Endothelial cell of umbilical vein (primary cell): ENCODE data around the gene DNAH11.

Source experiments
- EZH2 ChIP-seq: IDR thresholded peaks from 2 replicates; pipeline ENCODE4 v1.6.1; 2012; ENCODE audit warnings: borderline replicate concordance, low read depth, mild to moderate bottlenecking, moderate library complexity, low read length, inconsistent platforms; ENCODE audit not compliant: severe bottlenecking
- FOS ChIP-seq: IDR thresholded peaks from 2 replicates; pipeline ENCODE4 v1.6.1; 2011; ENCODE audit warnings: mild to moderate bottlenecking, low read length, moderate library complexity, borderline replicate concordance; ENCODE audit not compliant: insufficient read depth
- GATA2 ChIP-seq: IDR thresholded peaks from 2 replicates; pipeline ENCODE4 v1.7.0; 2011; ENCODE audit warnings: low read depth, mild to moderate bottlenecking, moderate library complexity, mixed read lengths, low read length; ENCODE audit not compliant: insufficient read length, insufficient read depth
- JUN ChIP-seq: IDR thresholded peaks from 2 replicates; pipeline ENCODE4 v1.6.1; 2011; ENCODE audit warnings: borderline replicate concordance, low read depth; ENCODE audit not compliant: insufficient read length, insufficient read depth
- POLR2A ChIP-seq: IDR thresholded peaks from 2 replicates; pipeline ENCODE4 v1.6.1; 2012; ENCODE audit warnings: low read depth, mild to moderate bottlenecking, control low read depth, low read length
- POLR2AphosphoS5 ChIP-seq: IDR thresholded peaks from 2 replicates; pipeline ENCODE4 v1.6.1; 2012; ENCODE audit warnings: low read depth, mild to moderate bottlenecking, control low read depth, low read length, moderate library complexity; ENCODE audit not compliant: insufficient read depth
- TF ChIP-seq, protein P1 (sequence below), 2 donors: IDR thresholded peaks; 1 replicate in 1 of 2; 2 replicates in 1 of 2; pipeline ENCODE4 v1.5.1; 2011; ENCODE audit warnings: low read length in 2 of 2, mild to moderate bottlenecking in 2 of 2, moderate library complexity in 2 of 2, control low read depth in 1 of 2, inconsistent platforms in 1 of 2, low read depth in 1 of 2; ENCODE audit not compliant: insufficient read depth in 1 of 2; ENCODE audit errors: extremely low read depth in 1 of 2
- TF ChIP-seq, protein P2 (sequence below): IDR thresholded peaks from 2 replicates; pipeline ENCODE4 v1.6.1; 2011; ENCODE audit not compliant: insufficient read depth, insufficient read length

DNA sequence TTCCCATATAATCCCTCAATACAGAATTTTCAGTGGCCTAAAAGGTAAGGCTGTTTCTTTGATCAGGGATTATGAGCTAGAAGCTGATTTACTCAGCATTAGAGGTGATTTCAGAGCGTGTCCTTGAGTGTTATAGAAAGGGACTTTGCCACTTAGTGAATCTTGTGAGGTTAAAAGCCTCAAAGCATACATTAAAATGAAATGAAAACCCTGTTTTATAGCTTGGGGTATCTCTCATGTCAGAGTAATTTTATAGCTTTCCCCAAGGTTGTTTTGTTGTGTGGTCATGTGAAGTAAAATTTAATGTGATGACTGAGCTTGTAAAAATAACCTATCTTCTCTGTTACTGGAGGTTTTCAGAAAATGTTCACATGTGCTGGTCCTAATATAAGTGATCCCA lies 204.1 kb downstream of the DNAH11 start:
- TF ChIP-seq, protein P1, sequence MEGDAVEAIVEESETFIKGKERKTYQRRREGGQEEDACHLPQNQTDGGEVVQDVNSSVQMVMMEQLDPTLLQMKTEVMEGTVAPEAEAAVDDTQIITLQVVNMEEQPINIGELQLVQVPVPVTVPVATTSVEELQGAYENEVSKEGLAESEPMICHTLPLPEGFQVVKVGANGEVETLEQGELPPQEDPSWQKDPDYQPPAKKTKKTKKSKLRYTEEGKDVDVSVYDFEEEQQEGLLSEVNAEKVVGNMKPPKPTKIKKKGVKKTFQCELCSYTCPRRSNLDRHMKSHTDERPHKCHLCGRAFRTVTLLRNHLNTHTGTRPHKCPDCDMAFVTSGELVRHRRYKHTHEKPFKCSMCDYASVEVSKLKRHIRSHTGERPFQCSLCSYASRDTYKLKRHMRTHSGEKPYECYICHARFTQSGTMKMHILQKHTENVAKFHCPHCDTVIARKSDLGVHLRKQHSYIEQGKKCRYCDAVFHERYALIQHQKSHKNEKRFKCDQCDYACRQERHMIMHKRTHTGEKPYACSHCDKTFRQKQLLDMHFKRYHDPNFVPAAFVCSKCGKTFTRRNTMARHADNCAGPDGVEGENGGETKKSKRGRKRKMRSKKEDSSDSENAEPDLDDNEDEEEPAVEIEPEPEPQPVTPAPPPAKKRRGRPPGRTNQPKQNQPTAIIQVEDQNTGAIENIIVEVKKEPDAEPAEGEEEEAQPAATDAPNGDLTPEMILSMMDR (IDR thresholded peaks at IDR 0.05; ENCODE audit: extremely low read depth in 1 of 2, insufficient read depth in 1 of 2, low read depth in 1 of 2, low read length in 2 of 2) = no peak
- TF ChIP-seq POLR2AphosphoS5 (no peak), POLR2A (no peak), EZH2 (no peak), FOS (no peak), JUN (no peak), GATA2 (no peak)
- TF ChIP-seq, protein P2, sequence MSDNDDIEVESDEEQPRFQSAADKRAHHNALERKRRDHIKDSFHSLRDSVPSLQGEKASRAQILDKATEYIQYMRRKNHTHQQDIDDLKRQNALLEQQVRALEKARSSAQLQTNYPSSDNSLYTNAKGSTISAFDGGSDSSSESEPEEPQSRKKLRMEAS = no peak
